HEK293T (cell line): Measurements from ENCODE around the gene SIK3.
A peak's percentile ranks its signal among the peaks of the same experiment; 100 is the strongest.

ENCODE experiments used
- CTCF ChIA-PET: fragments of 350-600 bp; formaldehyde crosslinking; extraction: SDS; loops from one replicate; lab custom pipeline; 2021; ENCODE audit warnings: antibody characterized with exemption, inconsistent platforms; lab: Yijun Ruan, JAX
- POLR2A ChIA-PET: fragments of 350-600 bp; formaldehyde crosslinking; extraction: SDS; loops from one replicate; lab custom pipeline; 2020; ENCODE audit warnings: antibody characterized with exemption, inconsistent platforms; lab: Yijun Ruan, JAX
- DNase-seq: peaks from one replicate; pipeline ENCODE4 v3.0.0; 2012; ENCODE audit warnings: mixed read lengths; ENCODE audit errors: extremely low spot score
- ARNT ChIP-seq: fragments of 450-650 bp; IDR thresholded peaks from 2 replicates; pipeline ENCODE4 v1.6.1; 2017; ENCODE audit warnings: mild to moderate bottlenecking
- BHLHE40 ChIP-seq: fragments of 450-650 bp; IDR thresholded peaks from 2 replicates; pipeline ENCODE4 v1.6.1; 2016; ENCODE audit warnings: mild to moderate bottlenecking, moderate library complexity, borderline replicate concordance
- CTBP1 ChIP-seq: fragments of 450-650 bp; IDR thresholded peaks from 2 replicates; pipeline ENCODE4 v1.6.1; 2016; ENCODE audit warnings: borderline replicate concordance
- ELF4 ChIP-seq: fragments of 450-650 bp; IDR thresholded peaks from 2 replicates; pipeline ENCODE4 v1.6.1; 2017; ENCODE audit warnings: antibody characterized with exemption
- FOXA1 ChIP-seq: fragments of 450-650 bp; IDR thresholded peaks from 2 replicates; pipeline ENCODE4 v1.6.1; 2016; ENCODE audit warnings: mild to moderate bottlenecking
- FOXK2 ChIP-seq: fragments of 450-650 bp; IDR thresholded peaks from 2 replicates; pipeline ENCODE4 v1.6.1; 2016; ENCODE audit warnings: mild to moderate bottlenecking
- FOXM1 ChIP-seq: fragments of 450-650 bp; IDR thresholded peaks from 2 replicates; pipeline ENCODE4 v1.6.1; 2017; ENCODE audit warnings: mild to moderate bottlenecking, borderline replicate concordance
- HDGF ChIP-seq: fragments of 450-650 bp; IDR thresholded peaks from 2 replicates; pipeline ENCODE4 v1.6.1; 2017; ENCODE audit warnings: antibody characterized with exemption, borderline replicate concordance
- L3MBTL2 ChIP-seq: fragments of 450-650 bp; conservative IDR thresholded peaks from 2 replicates; pipeline ENCODE4 v1.6.1; 2016; ENCODE audit warnings: mild to moderate bottlenecking
- LEF1 ChIP-seq: fragments of 450-650 bp; IDR thresholded peaks from 2 replicates; pipeline ENCODE4 v1.6.1; 2017; ENCODE audit warnings: mild to moderate bottlenecking, borderline replicate concordance
- NFRKB ChIP-seq: fragments of 450-650 bp; IDR thresholded peaks from 2 replicates; pipeline ENCODE4 v1.6.1; 2016; ENCODE audit warnings: mild to moderate bottlenecking, moderate library complexity
- PKNOX1 ChIP-seq: fragments of 450-650 bp; IDR thresholded peaks from 2 replicates; pipeline ENCODE4 v1.6.1; 2016
- SP1 ChIP-seq: fragments of 450-650 bp; IDR thresholded peaks from 2 replicates; pipeline ENCODE4 v1.6.1; 2017
- SUZ12 ChIP-seq: fragments of 450-650 bp; IDR thresholded peaks from 2 replicates; pipeline ENCODE4 v1.6.1; 2016; ENCODE audit warnings: mild to moderate bottlenecking
- TARDBP ChIP-seq: fragments of 450-650 bp; IDR thresholded peaks from 2 replicates; pipeline ENCODE4 v1.6.1; 2016
- ZNF384 ChIP-seq: fragments of 450-650 bp; IDR thresholded peaks from 2 replicates; pipeline ENCODE4 v1.6.1; 2016

The SIK3 gene

GRCh38 chr11:116955548-116955947 is 142.7 kb downstream of the SIK3 start:
- no peak for DNase-seq
- ChIA-PET CTCF (no interaction called here), POLR2A (no interaction called here)
- TF ChIP-seq BHLHE40 (no peak), NFRKB (no peak), ARNT (no peak), ELF4 (no peak), L3MBTL2 (no peak), FOXK2 (no peak), TARDBP (no peak), SP1 (no peak), FOXM1 (no peak), FOXA1 (no peak), SUZ12 (no peak), ZNF384 (no peak), LEF1 (no peak), PKNOX1 (no peak), HDGF (no peak), CTBP1 (no peak)

- DNase-seq: no peak
- TF ChIP-seq ARNT (no peak), PKNOX1 (peak; percentile 18; the same call in 1 of the 2 replicates)
- ChIA-PET CTCF (no interaction called here), POLR2A (no interaction called here)
Measured at GRCh38 chr11:116953530-116954285, 144.5 kb downstream of the SIK3 start.

- no peak for DNase-seq
- TF ChIP-seq NFRKB (no peak), SP1 (no peak), TARDBP (no peak), LEF1 (no peak), PKNOX1 (no peak), HDGF (no peak), FOXM1 (no peak), CTBP1 (no peak), FOXA1 (no peak), BHLHE40 (no peak), ZNF384 (no peak), ARNT (no peak), SUZ12 (no peak), L3MBTL2 (no peak), FOXK2 (no peak), ELF4 (no peak)
- ChIA-PET POLR2A (no interaction called here), CTCF (no interaction called here)
Measured at GRCh38 chr11:116951762-116952161, 146.5 kb downstream of the SIK3 start.

GRCh38 chr11:116950210-116950609 is 148.0 kb downstream of the SIK3 start:
- no peak for TF ChIP-seq L3MBTL2
- no peak for TF ChIP-seq FOXA1
- no peak for TF ChIP-seq FOXK2
- TF ChIP-seq FOXM1: no peak
- TF ChIP-seq CTBP1: no peak
- no peak for TF ChIP-seq ELF4
- no peak for TF ChIP-seq TARDBP
- no peak for TF ChIP-seq ARNT
- no peak for DNase-seq
- ChIA-PET CTCF (interaction anchor here (0.6 kb wide), 1 partner anchor 68 kb away, joined by 3 read pairs; no protein-coding TSS in a partner anchor), POLR2A (no interaction called here)

DNA sequence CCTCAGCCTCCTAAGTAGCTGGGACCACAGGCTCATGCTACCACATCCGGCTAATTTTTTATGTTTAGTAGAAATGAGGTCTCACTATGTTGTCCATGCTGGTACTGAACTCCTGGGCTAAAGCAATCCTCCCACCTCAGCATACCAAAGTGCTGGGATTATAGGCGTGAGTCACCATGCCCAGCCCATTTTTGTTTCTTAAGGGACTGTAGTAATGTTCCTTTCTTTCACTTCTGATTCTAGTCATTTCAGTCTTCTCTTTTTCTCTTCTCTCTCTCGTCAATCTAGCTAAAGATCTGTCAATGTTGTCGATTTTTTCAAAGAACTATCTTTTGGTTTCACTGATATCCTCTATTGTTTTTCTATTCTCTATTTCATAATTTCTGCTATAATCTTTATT is 149.8 kb downstream of the SIK3 start:
- TF ChIP-seq NFRKB: no peak
- TF ChIP-seq ARNT: no peak
- no peak for TF ChIP-seq L3MBTL2
- TF ChIP-seq ZNF384: no peak
- TF ChIP-seq CTBP1: no peak
- TF ChIP-seq LEF1: no peak
- TF ChIP-seq HDGF: no peak
- TF ChIP-seq ELF4: no peak
- CTCF ChIA-PET: no interaction called here
- no peak for DNase-seq
- POLR2A ChIA-PET: no interaction called here

DNA sequence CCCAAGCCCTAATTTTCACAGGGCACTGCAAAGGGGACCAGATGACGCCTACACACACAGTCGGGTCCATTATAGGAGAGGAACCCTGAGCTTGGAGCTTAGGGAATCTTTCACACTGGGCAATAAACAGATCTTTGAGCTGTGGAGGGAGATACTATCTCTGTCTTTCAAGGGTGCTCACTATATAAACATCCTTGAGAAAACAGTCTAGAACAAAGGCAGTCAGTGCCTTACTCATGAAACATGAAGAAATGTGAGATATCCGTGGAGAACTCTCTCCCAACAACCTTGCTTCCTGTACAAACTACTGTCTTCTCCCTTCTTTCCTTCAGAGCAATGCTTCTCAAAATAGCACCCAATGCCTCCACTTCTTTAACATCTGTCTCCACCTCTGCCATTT is 151.8 kb downstream of the SIK3 start:
- POLR2A ChIA-PET: no interaction called here
- no peak for DNase-seq
- TF ChIP-seq FOXM1 (no peak), SP1 (no peak), TARDBP (no peak), PKNOX1 (no peak), ARNT (no peak)
- CTCF ChIA-PET: no interaction called here
